Esophagus squamous epithelium (tissue), 4 donors: ENCODE measurements around the gene FAIM2.
A peak's percentile ranks its signal among the peaks of the same experiment; 100 is the strongest.

Experiments used
- CTCF ChIP-seq, 6 experiments: fragments of 450-650 bp in 4 of 6; fragments of 200-600 bp in 2 of 6; sonication (generic) in 2 of 6; IDR thresholded peaks; one replicate each; pipeline ENCODE4 v1.5.1; 2016 to 2019; ENCODE audit warnings: antibody characterized with exemption in 6 of 6, mild to moderate bottlenecking in 4 of 6, moderate library complexity in 4 of 6
- POLR2A ChIP-seq, 4 donors: fragments of 450-650 bp; IDR thresholded peaks; one replicate each; pipeline ENCODE4 v1.6.1; 2017; ENCODE audit warnings: antibody characterized with exemption in 4 of 4, mild to moderate bottlenecking in 4 of 4, moderate library complexity in 3 of 4

- TF ChIP-seq POLR2A (IDR thresholded peaks at IDR 0.05) (peak in 1 of 4 donors; percentile 76), CTCF (IDR thresholded peaks at IDR 0.05) (peak in 1 of 6 experiments; percentile 4)
Observed at GRCh38 chr12:49828133-49829091, 75.3 kb downstream of the FAIM2 start, which contains the start of gene NCKAP5L.
